ENCODE measurements around the gene LBX2.

LBX2 gene

GRCh38 chr2:74525717-74526648 is 26.6 kb upstream of the LBX2 start, which contains the start of gene DQX1:
DQX1 (minus strand) TSS chr2:74526231; CDS start chr2:74525729, 502 bp downstream.
- no peak for DNase-seq (ENCODE audit: low read depth in 2 of 2)

GRCh38 chr2:74524955-74525716 is 25.7 kb upstream of the LBX2 start:
- no peak for DNase-seq (ENCODE audit: low read depth in 2 of 2)

- DNase-seq (ENCODE audit: low read depth in 2 of 2) = no peak
Measured at GRCh38 chr2:74524005-74524404, 24.6 kb upstream of the LBX2 start.

- DNase-seq (ENCODE audit: low read depth in 2 of 2) = no peak
Measured at GRCh38 chr2:74522516-74522915, 23.1 kb upstream of the LBX2 start.

GRCh38 chr2:74516650-74517049 is 17.2 kb upstream of the LBX2 start:
- DNase-seq (ENCODE audit: low read depth in 2 of 2) = no peak

- DNase-seq (ENCODE audit: low read depth in 2 of 2) = peak; percentile 58 to 67
Measured at GRCh38 chr2:74515981-74516633, 16.7 kb upstream of the LBX2 start.

- no peak for DNase-seq (ENCODE audit: low read depth in 2 of 2)
Measured at GRCh38 chr2:74515271-74515980, 16.0 kb upstream of the LBX2 start.

GRCh38 chr2:74514368-74515270 is 15.2 kb upstream of the LBX2 start, which contains the start of gene TLX2:
TLX2 (plus strand) TSS chr2:74514450; CDS start chr2:74514807, 357 bp downstream.
- DNase-seq (ENCODE audit: low read depth in 2 of 2) = no peak

- no peak for DNase-seq (ENCODE audit: low read depth in 2 of 2)
Measured at GRCh38 chr2:74513605-74514367, 14.4 kb upstream of the LBX2 start.

GRCh38 chr2:74512744-74513604 is 13.6 kb upstream of the LBX2 start:
- no peak for DNase-seq (ENCODE audit: low read depth in 2 of 2)

GRCh38 chr2:74511104-74511989 is 11.9 kb upstream of the LBX2 start:
- DNase-seq (ENCODE audit: low read depth in 2 of 2) = no peak

GRCh38 chr2:74510272-74510671 is 10.9 kb upstream of the LBX2 start:
- no peak for DNase-seq (ENCODE audit: low read depth in 2 of 2)

- DNase-seq (ENCODE audit: low read depth in 2 of 2) = no peak
Measured at GRCh38 chr2:74507926-74508520, 8.6 kb upstream of the LBX2 start.

GRCh38 chr2:74507145-74507925 is 7.9 kb upstream of the LBX2 start, which contains the start of gene PCGF1:
PCGF1 (minus strand) TSS chr2:74507695; CDS start chr2:74507668, 27 bp downstream.
- DNase-seq (ENCODE audit: low read depth in 2 of 2) = peak; percentile 98

GRCh38 chr2:74505448-74506246 is 6.2 kb upstream of the LBX2 start:
- no peak for DNase-seq (ENCODE audit: low read depth in 2 of 2)
